ENCODE results near the gene PDE1A. TPM values are rescaled to one million over a fixed set of nuclear protein-coding genes. Genes with fewer than 3 reads are reported as not detected.

The PDE1A gene
- total and polyA plus RNA-seq, 8 donors, result 0.58 to 33.6 (median 12.9) TPM; not detected in 1

GRCh38 chr2:182097571-182098164 is 329.2 kb downstream of the PDE1A start:
- Histone ChIP-seq H3K4me1 (no peaks in the 10 kb centered on the region), H3K36me3 (no peaks in the 10 kb centered on the region), H3K27me3 (no peaks in the 10 kb centered on the region), H3K4me3 (no peak overlapping the region), H3K27ac (no peak overlapping the region), H3K9me3 (peaks cover 0 to 10% (median 5%) of the 10 kb centered on the region in 4 donors)
- no peak for TF ChIP-seq POLR2A (IDR thresholded peaks at IDR 0.05)
- TF ChIP-seq CTCF (IDR thresholded peaks at IDR 0.05), result no peak
- TF ChIP-seq POLR2AphosphoS5 (IDR thresholded peaks at IDR 0.05), result no peak
- TF ChIP-seq EP300 (IDR thresholded peaks at IDR 0.05), result no peak
- 55 to 58% (median 56%) methylated on average over 2 of the region's 2 CpGs for WGBS, 5 donors
- intact Hi-C loops (cut with DNase I; ENCODE audit: low total_unique reads), result no loop called here
- DNase-seq, result no peak

GRCh38 chr2:182090486-182090885 is 336.4 kb downstream of the PDE1A start:
- Histone ChIP-seq H3K9me3 (peaks cover 0 to 12% (median 6%) of the 10 kb centered on the region in 4 donors), H3K36me3 (no peaks in the 10 kb centered on the region), H3K4me1 (peaks cover 0 to 8% (median 3%) of the 10 kb centered on the region in 4 donors), H3K27me3 (no peaks in the 10 kb centered on the region), H3K27ac (no peak overlapping the region), H3K4me3 (no peak overlapping the region)
- intact Hi-C loops (cut with DNase I; ENCODE audit: low total_unique reads), result no loop called here
- WGBS, 5 donors, result 49 to 59% (median 52%) methylated on average over 3 of the region's 3 CpGs
- TF ChIP-seq EP300 (IDR thresholded peaks at IDR 0.05) (no peak), CTCF (IDR thresholded peaks at IDR 0.05) (no peak), POLR2AphosphoS5 (IDR thresholded peaks at IDR 0.05) (no peak), POLR2A (IDR thresholded peaks at IDR 0.05) (no peak)
- no peak for DNase-seq

Small RNA genes within 50 kb of the gene (small RNA-seq; reads per million reads assigned to genes)
- 0 reads per million in 4 donors for gene RN7SL267P

All from stomach (tissue), 9 donors.